GM20000 (cell line): ENCODE data around the gene FOXN1.
A peak's percentile ranks its signal among the peaks of the same experiment; 100 is the strongest.

Source experiments
- DNase-seq: peaks from one replicate; pipeline ENCODE4 v3.0.0; 2012; ENCODE audit warnings: low spot score
- TF ChIP-seq, protein P1 (sequence below): IDR thresholded peaks from 2 replicates; pipeline ENCODE4 v1.5.1; 2012; ENCODE audit warnings: mild to moderate bottlenecking, control low read depth; ENCODE audit errors: extremely low read depth, missing control alignments

FOXN1 gene

DNA sequence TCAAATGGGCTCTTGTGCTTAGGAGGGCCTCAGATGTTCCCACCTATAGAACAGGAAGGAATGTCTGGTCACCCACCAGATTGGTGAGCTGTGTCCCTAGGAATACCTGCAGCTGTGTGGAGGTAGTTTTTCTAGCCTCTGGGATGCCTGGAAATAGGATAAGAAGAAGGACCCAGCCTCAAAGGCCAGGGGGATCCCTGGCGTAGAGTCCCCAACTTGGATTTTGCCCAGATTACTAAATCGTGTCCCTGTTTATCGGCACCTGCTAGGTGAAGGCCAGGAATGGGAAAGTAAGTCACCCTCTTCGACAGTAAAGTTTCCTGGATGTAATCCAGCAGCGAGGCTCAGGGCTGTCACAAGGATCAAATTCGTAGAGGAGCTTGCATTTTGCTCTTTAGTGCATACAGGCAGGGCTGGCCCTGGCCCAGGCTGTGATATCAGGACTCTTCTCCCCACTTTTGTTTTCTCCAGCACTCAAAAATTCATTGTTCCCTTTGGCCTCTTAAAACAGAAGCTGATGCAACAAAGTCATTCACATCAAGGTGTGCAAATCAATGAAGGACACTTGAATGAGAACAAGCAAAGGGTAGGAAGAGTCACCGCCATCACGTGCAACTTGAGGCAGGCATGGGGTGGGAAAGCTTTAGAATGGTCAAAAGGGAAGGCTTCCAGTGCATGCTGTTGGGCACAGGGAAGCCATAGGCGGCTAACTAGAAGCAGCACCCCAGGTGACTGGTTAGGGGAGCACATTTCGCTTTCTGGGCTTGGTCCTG is 25.2 kb upstream of the FOXN1 start:
- DNase-seq: no peak
- TF ChIP-seq, protein P1, sequence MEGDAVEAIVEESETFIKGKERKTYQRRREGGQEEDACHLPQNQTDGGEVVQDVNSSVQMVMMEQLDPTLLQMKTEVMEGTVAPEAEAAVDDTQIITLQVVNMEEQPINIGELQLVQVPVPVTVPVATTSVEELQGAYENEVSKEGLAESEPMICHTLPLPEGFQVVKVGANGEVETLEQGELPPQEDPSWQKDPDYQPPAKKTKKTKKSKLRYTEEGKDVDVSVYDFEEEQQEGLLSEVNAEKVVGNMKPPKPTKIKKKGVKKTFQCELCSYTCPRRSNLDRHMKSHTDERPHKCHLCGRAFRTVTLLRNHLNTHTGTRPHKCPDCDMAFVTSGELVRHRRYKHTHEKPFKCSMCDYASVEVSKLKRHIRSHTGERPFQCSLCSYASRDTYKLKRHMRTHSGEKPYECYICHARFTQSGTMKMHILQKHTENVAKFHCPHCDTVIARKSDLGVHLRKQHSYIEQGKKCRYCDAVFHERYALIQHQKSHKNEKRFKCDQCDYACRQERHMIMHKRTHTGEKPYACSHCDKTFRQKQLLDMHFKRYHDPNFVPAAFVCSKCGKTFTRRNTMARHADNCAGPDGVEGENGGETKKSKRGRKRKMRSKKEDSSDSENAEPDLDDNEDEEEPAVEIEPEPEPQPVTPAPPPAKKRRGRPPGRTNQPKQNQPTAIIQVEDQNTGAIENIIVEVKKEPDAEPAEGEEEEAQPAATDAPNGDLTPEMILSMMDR: no peak

DNA sequence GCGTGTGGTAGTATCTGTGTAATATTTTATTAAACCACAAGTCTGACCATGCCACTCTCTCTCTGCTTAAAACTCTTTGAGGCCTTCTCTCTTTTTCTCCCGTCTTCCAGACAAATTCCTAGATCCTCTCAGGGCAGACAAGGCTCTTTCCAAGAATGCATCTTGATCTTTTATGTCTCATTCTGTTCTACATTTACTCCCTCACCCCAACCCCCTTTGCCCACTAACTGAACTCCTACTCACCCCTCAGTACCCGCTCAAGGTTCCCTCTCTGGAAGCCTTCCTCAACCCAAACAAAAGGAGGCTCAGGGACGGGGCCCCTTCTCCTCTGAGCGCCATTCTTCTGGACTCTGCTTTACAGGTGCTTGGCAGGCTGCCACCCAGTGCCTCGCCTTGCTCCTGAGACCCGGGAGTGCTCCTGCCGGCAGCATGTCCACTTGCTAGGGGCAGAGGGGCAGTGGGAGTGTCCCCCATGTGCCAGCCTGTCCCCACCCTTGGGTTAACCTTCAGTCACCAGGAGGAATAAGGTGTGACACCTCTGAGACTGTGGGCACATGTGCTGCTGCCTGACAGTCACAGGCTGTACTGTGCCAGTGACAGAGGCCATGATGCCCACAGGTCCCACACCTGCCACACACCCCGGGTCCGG is 23.5 kb upstream of the FOXN1 start:
- TF ChIP-seq, protein P1: no peak

DNA sequence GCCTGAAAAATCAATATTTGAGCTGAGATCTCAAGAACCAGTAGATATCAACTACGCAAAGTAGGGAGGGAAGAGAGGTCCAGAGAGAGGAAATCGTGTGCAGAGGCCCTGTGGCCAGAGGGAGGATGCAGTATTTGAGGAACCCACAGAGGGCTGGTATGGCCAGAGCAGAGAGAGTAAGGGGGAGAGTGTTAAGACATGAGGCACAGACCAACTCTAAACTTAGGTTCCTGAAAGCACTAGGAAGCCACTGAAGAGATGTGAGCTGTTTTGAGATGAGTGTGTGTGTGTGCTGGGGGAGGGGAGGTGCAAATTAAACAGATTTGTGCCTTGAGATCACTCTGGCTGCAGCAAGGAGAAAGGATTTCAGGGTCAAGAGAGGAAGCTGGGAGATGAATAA is 21.9 kb upstream of the FOXN1 start:
- TF ChIP-seq, protein P1: no peak

More for the DNA sequence above, 23.5 kb upstream of the FOXN1 start:
- DNase-seq: no peak

DNA sequence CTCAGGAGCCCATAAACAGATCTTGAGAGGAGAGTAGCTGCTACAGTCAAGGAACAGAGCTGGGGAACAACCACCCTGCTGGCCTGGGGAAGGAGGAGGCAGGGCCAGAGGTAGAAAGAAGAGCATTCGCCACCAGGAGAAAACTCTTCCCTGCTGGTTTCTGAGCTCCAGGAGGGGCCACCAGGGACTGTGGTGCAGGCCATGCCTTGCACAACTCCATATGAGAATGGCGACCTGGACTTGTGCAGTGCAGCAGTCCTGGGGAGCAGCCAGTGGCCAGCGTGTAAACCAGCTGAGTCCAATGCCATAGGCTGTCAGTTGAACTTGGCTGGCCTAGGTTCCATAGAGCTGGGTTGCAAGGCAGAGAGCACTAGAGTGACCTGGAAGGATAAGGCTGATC is 21.1 kb upstream of the FOXN1 start:
- no peak for DNase-seq
- TF ChIP-seq, protein P1: no peak

More for the DNA sequence above, 21.9 kb upstream of the FOXN1 start:
- DNase-seq: peak; percentile 70

DNA sequence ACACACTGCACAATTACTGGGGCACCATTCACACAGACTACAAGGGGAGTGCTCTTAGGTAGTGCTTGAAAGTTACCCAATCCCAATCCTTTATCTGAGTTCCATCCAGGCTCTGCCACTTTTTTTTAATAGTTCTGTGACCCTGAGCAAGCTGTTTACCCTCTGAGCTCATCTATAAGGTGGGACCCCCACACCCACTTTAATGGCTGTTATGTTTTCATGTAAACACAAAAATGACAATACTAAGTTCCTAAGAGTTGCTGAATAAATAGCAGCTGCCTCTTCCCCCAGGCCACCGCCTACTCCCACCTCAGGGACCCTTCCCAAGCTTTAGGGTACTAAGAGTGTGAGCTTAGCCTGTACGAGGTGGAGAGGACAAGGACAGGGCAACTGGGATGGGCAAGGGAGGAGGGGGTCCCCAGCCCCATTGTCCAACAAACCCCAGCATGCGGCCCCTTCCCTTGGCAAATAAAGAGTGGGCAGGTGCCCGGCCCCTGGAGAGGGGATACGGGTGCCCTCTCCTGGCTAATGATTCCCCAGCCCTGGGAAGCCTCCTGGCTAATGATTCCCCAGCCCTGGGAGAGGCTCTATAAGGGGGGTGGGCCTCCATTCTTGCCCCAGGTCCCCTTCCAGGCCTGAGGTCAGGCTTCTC is 18.1 kb upstream of the FOXN1 start:
- TF ChIP-seq, protein P1: no peak
- no peak for DNase-seq

DNA sequence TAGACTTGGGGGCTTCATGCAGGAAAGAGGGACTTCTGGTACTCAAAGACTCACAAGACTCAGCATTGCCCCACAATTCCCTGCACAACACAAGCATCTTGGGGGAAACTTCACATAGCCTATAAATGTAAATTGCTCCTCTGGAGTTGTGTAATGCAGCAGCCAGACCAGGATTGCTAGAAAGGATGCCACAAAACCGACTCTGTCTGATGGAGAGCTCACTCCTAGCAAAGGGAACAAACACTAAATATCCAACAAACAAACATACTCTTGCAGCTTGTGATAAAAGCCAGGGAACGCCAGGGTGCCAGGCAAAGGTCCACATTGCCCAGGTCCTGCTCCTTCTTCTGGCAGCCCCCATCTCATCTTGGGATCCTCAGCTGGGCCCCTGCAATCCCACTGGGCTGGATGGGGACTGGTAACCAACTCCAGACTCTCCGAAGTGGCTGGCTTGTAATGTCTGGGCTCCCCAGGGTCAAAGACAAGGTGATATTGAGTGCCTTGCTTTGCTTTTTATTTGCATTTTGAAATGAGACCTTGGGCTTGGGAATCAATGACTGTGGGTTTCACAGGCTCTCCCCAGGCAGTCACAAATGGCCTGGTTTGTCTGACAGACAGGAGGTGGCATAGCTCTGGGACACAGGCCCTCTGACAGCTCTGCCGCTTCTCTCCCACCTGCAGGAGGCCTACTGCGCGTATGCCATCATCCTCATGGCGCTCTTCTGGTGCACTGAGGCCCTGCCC is 17.4 kb upstream of the FOXN1 start:
- DNase-seq: no peak
- TF ChIP-seq, protein P1: no peak

DNA sequence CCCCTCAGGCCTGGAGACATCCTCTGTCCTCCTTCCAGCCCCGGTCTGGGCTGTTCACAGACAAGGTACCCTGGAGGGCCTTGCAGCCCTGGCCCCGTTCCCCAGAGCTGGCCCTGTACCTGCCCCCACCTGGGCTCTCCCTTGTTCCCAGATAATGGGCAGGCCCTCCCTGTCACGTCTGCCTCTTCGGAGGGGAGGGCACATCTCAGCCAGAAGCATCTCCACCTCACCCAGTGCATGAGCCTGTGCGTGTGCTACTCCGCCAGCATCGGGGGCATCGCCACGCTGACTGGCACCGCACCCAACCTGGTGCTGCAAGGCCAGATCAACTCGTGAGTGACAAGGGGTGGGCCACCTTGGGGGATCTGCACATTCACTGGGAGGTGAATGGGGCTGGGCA is 14.9 kb upstream of the FOXN1 start:
- no peak for DNase-seq
- TF ChIP-seq, protein P1: no peak
